Astrocyte (in vitro differentiated cells and primary cell): ENCODE measurements around the gene DCAF8L1. TPM values are rescaled to one million over a fixed set of nuclear protein-coding genes. Genes with fewer than 3 reads are reported as not detected.

Experiments
- DNase-seq: peaks from one replicate; pipeline ENCODE4 v3.0.0-alpha.2; 2010; ENCODE audit warnings: low read depth
- FAIRE-seq: peaks from 2 replicates; lab custom pipeline; 2011; peaks lifted over from hg19 to GRCh38; lab: Jason Lieb, UNC
- H2AFZ ChIP-seq: 2 replicates; pipeline ENCODE4 v1.6.0; 2012; ENCODE audit warnings: low read depth, low read length, inconsistent platforms
- H3K27ac ChIP-seq: 2 replicates; pipeline ENCODE4 v1.5.1; 2011; ENCODE audit warnings: low read depth, low read length, inconsistent platforms
- H3K27me3 ChIP-seq: 2 replicates; pipeline ENCODE4 v1.6.0; 2011; ENCODE audit warnings: low read length, inconsistent platforms; ENCODE audit not compliant: insufficient read depth
- H3K36me3 ChIP-seq: 2 replicates; pipeline ENCODE4 v1.5.1; 2011; ENCODE audit warnings: low read length, inconsistent platforms; ENCODE audit not compliant: insufficient read depth
- H3K4me1 ChIP-seq: 2 replicates; pipeline ENCODE4 v1.5.1; 2011; ENCODE audit warnings: low read length, inconsistent platforms; ENCODE audit not compliant: insufficient read depth
- H3K4me2 ChIP-seq: 2 replicates; pipeline ENCODE4 v1.6.0; 2012; ENCODE audit warnings: low read length, inconsistent platforms
- H3K4me3 ChIP-seq: 2 replicates; pipeline ENCODE4 v1.5.1; 2011; ENCODE audit warnings: low read depth, mild to moderate bottlenecking, low read length, inconsistent platforms; ENCODE audit not compliant: insufficient read depth
- H3K79me2 ChIP-seq: 2 replicates; pipeline ENCODE4 v1.6.0; 2012; ENCODE audit warnings: mild to moderate bottlenecking, low read length, inconsistent platforms; ENCODE audit not compliant: insufficient read depth
- H3K9ac ChIP-seq: 2 replicates; pipeline ENCODE4 v1.6.0; 2012; ENCODE audit warnings: mild to moderate bottlenecking, low read length, inconsistent platforms
- H3K9me3 ChIP-seq: 2 replicates; pipeline ENCODE4 v1.5.1; 2012; ENCODE audit warnings: low read depth, mild to moderate bottlenecking, low read length, inconsistent platforms; ENCODE audit not compliant: insufficient read depth
- H4K20me1 ChIP-seq: 2 replicates; pipeline ENCODE4 v1.6.0; 2012; ENCODE audit warnings: low read length, inconsistent platforms; ENCODE audit not compliant: insufficient read depth
- H3K27ac Mint-ChIP-seq: one replicate; pipeline ENCODE4 v1.8.0; 2021; ENCODE audit warnings: mild to moderate bottlenecking, mixed read lengths; ENCODE audit not compliant: unreplicated experiment
- H3K27me3 Mint-ChIP-seq: one replicate; pipeline ENCODE4 v1.8.0; 2021; ENCODE audit warnings: low read depth, mixed read lengths; ENCODE audit not compliant: unreplicated experiment
- H3K36me3 Mint-ChIP-seq: one replicate; pipeline ENCODE4 v1.8.0; 2021; ENCODE audit warnings: low read depth, mixed read lengths; ENCODE audit not compliant: unreplicated experiment
- H3K4me1 Mint-ChIP-seq: one replicate; pipeline ENCODE4 v1.8.0; 2021; ENCODE audit warnings: low read depth, mixed read lengths; ENCODE audit not compliant: unreplicated experiment
- H3K4me3 Mint-ChIP-seq: one replicate; pipeline ENCODE4 v1.8.0; 2021; ENCODE audit warnings: mild to moderate bottlenecking, moderate library complexity, mixed read lengths; ENCODE audit not compliant: unreplicated experiment
- H3K9me3 Mint-ChIP-seq: one replicate; pipeline ENCODE4 v1.8.0; 2021; ENCODE audit warnings: mild to moderate bottlenecking, mixed read lengths; ENCODE audit not compliant: unreplicated experiment
- CTCF ChIP-seq: IDR thresholded peaks from 2 replicates; pipeline ENCODE4 v1.5.1; 2011; ENCODE audit warnings: low read depth, mild to moderate bottlenecking, inconsistent platforms, low read length, moderate library complexity; ENCODE audit not compliant: insufficient read depth
- EZH2 ChIP-seq: IDR thresholded peaks from 2 replicates; pipeline ENCODE4 v1.6.1; 2012; ENCODE audit warnings: mild to moderate bottlenecking, low read length, inconsistent platforms; ENCODE audit not compliant: insufficient read depth
- total RNA-seq: library from RNA; stranded (reverse); gene quantifications from 2 replicates; pipeline ENCODE4 v1.2.1, GENCODE V29; 2021

The DCAF8L1 gene
- total RNA-seq, 1 donor from 2014 or later, result not detected

GRCh38 chrX:28015993-28016392 lies 34.7 kb upstream of the DCAF8L1 start:
- no peaks in the 10 kb centered on the region for H3K4me1 Mint-ChIP-seq
- Histone ChIP-seq H3K79me2 (no peaks in the 10 kb centered on the region), H3K9ac (no peak overlapping the region), H3K4me3 (no peak overlapping the region), H3K27me3 (no peaks in the 10 kb centered on the region), H3K36me3 (no peaks in the 10 kb centered on the region), H3K9me3 (no peaks in the 10 kb centered on the region), H3K4me2 (no peak overlapping the region), H3K4me1 (no peaks in the 10 kb centered on the region), H2AFZ (no peak overlapping the region), H4K20me1 (no peaks in the 10 kb centered on the region), H3K27ac (no peak overlapping the region)
- no peak overlapping the region for H3K27ac Mint-ChIP-seq
- FAIRE-seq (no peak), DNase-seq (no peak)
- H3K4me3 Mint-ChIP-seq, result no peak overlapping the region
- H3K36me3 Mint-ChIP-seq, result no peaks in the 10 kb centered on the region
- no peaks in the 10 kb centered on the region for H3K27me3 Mint-ChIP-seq
- TF ChIP-seq EZH2 (no peak), CTCF (no peak)
- no peaks in the 10 kb centered on the region for H3K9me3 Mint-ChIP-seq

- DNase-seq, result no peak
- H3K4me1 Mint-ChIP-seq, result no peaks in the 10 kb centered on the region
- no peaks in the 10 kb centered on the region for H3K27me3 Mint-ChIP-seq
Observed at GRCh38 chrX:28010875-28011274, 29.6 kb upstream of the DCAF8L1 start.

More at GRCh38 chrX:28010875-28011274, 29.6 kb upstream of the DCAF8L1 start:
- Mint-ChIP-seq H3K27ac (no peak overlapping the region), H3K4me3 (no peak overlapping the region), H3K36me3 (no peaks in the 10 kb centered on the region), H3K9me3 (no peaks in the 10 kb centered on the region)
- no peak for TF ChIP-seq CTCF
- no peak for TF ChIP-seq EZH2
- Histone ChIP-seq H3K4me2 (no peak overlapping the region), H2AFZ (no peak overlapping the region), H3K9me3 (no peaks in the 10 kb centered on the region), H3K27me3 (no peaks in the 10 kb centered on the region), H3K36me3 (no peaks in the 10 kb centered on the region), H3K79me2 (no peaks in the 10 kb centered on the region), H3K9ac (no peak overlapping the region), H3K4me3 (no peak overlapping the region), H3K4me1 (no peaks in the 10 kb centered on the region), H3K27ac (no peak overlapping the region), H4K20me1 (no peaks in the 10 kb centered on the region)
- FAIRE-seq, result no peak
